Sigmoid colon (tissue), 4 donors: Measurements from ENCODE around the gene PPP1R16B.

Experiments used
- CTCF ChIP-seq, 4 experiments: fragments of 450-650 bp in 3 of 4; fragments of 200-600 bp in 1 of 4; IDR thresholded peaks; one replicate each; pipeline ENCODE4 v1.5.1; 2016 to 2019; ENCODE audit warnings: antibody characterized with exemption in 4 of 4, mild to moderate bottlenecking in 3 of 4, moderate library complexity in 2 of 4
- EP300 ChIP-seq, 4 donors: sonication (generic); formaldehyde crosslinking; IDR thresholded peaks; one replicate each; pipeline ENCODE4 v1.6.1; 2017; ENCODE audit warnings: antibody characterized with exemption in 4 of 4
- POLR2A ChIP-seq, 2 donors: fragments of 450-650 bp; IDR thresholded peaks; one replicate each; pipeline ENCODE4 v1.6.1; 2016; ENCODE audit warnings: antibody characterized with exemption in 2 of 2, mild to moderate bottlenecking in 2 of 2, moderate library complexity in 2 of 2
- POLR2AphosphoS5 ChIP-seq, 4 donors: sonication (generic); formaldehyde crosslinking; IDR thresholded peaks; one replicate each; pipeline ENCODE4 v1.6.1; 2017; ENCODE audit warnings: antibody characterized with exemption in 4 of 4

- no peak for TF ChIP-seq CTCF (IDR thresholded peaks at IDR 0.05)
- no peak for TF ChIP-seq POLR2A (IDR thresholded peaks at IDR 0.05)
- no peak for TF ChIP-seq POLR2AphosphoS5 (IDR thresholded peaks at IDR 0.05)
- no peak for TF ChIP-seq EP300 (IDR thresholded peaks at IDR 0.05)
These were observed 90.6 kb downstream of the PPP1R16B start for GRCh38 chr20:38896009-38896594.
